GM10266 (cell line): ENCODE data around the gene MSTN.

Source experiments
- DNase-seq: peaks from one replicate; pipeline ENCODE4 v3.0.0; 2012; ENCODE audit errors: extremely low spot score
- TF ChIP-seq, protein P1 (sequence below): IDR thresholded peaks from 2 replicates; pipeline ENCODE4 v1.5.1; 2012; ENCODE audit warnings: mild to moderate bottlenecking, low read depth; ENCODE audit not compliant: control insufficient read depth, insufficient read depth; ENCODE audit errors: missing control alignments

MSTN gene

DNA sequence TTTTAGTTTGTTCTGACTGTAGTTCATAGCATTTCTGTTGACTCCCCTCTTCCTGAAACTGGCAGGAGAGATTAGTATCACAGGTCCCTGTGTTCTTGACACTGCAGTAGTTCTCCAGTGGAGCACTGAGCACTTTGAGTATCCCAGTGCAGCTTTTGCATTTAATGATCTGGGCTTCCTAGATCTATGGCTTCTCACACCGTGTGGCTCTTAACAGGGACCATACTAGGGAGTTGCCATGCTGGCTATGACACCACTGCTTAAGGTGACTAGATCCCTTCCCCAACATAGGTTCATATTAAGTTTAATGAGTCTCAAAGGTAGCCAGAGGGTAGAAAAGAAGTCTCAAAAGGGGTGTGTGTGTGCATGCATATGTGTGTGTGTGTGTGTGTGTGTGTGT is 6.2 kb upstream of the MSTN start:
- TF ChIP-seq, protein P1, sequence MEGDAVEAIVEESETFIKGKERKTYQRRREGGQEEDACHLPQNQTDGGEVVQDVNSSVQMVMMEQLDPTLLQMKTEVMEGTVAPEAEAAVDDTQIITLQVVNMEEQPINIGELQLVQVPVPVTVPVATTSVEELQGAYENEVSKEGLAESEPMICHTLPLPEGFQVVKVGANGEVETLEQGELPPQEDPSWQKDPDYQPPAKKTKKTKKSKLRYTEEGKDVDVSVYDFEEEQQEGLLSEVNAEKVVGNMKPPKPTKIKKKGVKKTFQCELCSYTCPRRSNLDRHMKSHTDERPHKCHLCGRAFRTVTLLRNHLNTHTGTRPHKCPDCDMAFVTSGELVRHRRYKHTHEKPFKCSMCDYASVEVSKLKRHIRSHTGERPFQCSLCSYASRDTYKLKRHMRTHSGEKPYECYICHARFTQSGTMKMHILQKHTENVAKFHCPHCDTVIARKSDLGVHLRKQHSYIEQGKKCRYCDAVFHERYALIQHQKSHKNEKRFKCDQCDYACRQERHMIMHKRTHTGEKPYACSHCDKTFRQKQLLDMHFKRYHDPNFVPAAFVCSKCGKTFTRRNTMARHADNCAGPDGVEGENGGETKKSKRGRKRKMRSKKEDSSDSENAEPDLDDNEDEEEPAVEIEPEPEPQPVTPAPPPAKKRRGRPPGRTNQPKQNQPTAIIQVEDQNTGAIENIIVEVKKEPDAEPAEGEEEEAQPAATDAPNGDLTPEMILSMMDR, result no peak

DNA sequence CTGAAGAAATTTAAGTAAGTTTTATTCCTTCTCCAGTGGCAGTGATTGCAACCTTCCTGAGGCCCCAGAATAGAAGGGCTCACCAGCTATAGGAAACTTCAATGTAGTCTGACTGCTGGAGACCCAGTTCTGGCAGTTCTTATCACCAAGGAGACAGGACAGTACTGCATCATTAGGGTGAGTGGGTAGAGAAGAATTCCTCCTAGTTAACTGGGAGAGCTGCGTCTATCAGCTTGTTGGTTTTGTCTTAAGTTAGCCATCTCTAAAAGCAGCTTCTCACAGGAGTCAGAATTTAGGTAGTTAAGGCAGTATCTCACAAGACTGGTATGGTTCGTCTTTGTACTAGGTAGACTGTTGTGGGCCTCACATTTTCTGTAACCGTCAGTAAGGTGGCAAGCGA is 3.3 kb upstream of the MSTN start:
- no peak for DNase-seq

More for the DNA sequence above, 6.2 kb upstream of the MSTN start:
- DNase-seq, result no peak

GRCh38 chr2:190063624-190064023 is 1.1 kb upstream of the MSTN start:
- DNase-seq, result no peak

More for the DNA sequence above, 3.3 kb upstream of the MSTN start:
- TF ChIP-seq, protein P1, result no peak

GRCh38 chr2:190062053-190062452 is 476 bp downstream of the MSTN start:
- no peak for DNase-seq

More at GRCh38 chr2:190063624-190064023, 1.1 kb upstream of the MSTN start:
- TF ChIP-seq, protein P1, result no peak

DNA sequence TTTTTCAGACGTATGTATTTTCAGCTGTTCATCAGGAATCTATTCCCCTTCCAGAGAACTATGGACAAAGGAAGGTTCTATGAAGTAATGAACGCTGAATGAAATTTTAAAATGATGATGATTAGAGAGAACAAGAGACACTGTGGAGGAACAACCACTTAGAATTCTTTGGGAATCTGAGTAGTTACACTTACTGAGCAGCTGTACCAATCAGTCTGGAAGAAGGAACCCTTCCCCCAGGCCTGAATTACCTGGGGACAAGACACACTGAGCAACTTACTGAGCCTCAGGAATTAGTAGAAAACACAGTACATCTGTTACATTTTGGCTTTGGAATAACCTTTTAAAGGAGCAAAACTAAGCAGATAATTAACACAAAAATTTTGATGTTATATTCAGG is 1.9 kb downstream of the MSTN start:
- TF ChIP-seq, protein P1, result no peak
- no peak for DNase-seq

More at GRCh38 chr2:190062053-190062452, 476 bp downstream of the MSTN start:
- TF ChIP-seq, protein P1, result no peak

GRCh38 chr2:190060019-190060418 is 2.5 kb downstream of the MSTN start:
- DNase-seq, result no peak
- TF ChIP-seq, protein P1, result no peak

- TF ChIP-seq, protein P1, result no peak
- no peak for DNase-seq
These were observed 9.1 kb downstream of the MSTN start for GRCh38 chr2:190053426-190053825.
